Uterus (tissue), 4 donors: ENCODE results near the gene CCDC177. TPM values are rescaled to one million over a fixed set of nuclear protein-coding genes. Genes with fewer than 3 reads are reported as not detected.

Experiments used
- DNase-seq, 2 donors: peaks; one replicate each; pipeline ENCODE4 v3.0.0-alpha.2; 2019 to 2020
- H3K27ac ChIP-seq, 2 donors: fragments of 200-600 bp; sonication (generic); 1 replicate in 1 of 2; 2 replicates in 1 of 2; pipeline ENCODE4 v1.5.1; 2016 to 2018
- H3K27me3 ChIP-seq, 2 donors: fragments of 200-600 bp; sonication (generic); one replicate each; pipeline ENCODE4 v1.5.1; 2018 to 2019; ENCODE audit warnings: control low read depth in 1 of 2
- H3K36me3 ChIP-seq, 2 donors: fragments of 200-600 bp; sonication (generic); one replicate each; pipeline ENCODE4 v1.5.1; 2019; ENCODE audit warnings: control low read depth in 1 of 2
- H3K4me1 ChIP-seq, 2 donors: fragments of 200-600 bp; sonication (generic); one replicate each; pipeline ENCODE4 v1.5.1; 2018 to 2019; ENCODE audit warnings: control low read depth in 1 of 2
- H3K4me3 ChIP-seq, 2 donors: fragments of 200-600 bp; sonication (generic); 1 replicate in 1 of 2; 2 replicates in 1 of 2; pipeline ENCODE4 v1.5.1; 2018 to 2019; ENCODE audit warnings: mild to moderate bottlenecking in 1 of 2
- H3K9me3 ChIP-seq, 2 donors: fragments of 200-600 bp; sonication (generic); one replicate each; pipeline ENCODE4 v1.5.1; 2019; ENCODE audit warnings: control low read depth in 1 of 2
- CTCF ChIP-seq, 4 experiments: fragments of 200-600 bp in 2 of 4; fragments of 450-650 bp in 2 of 4; sonication (generic) in 2 of 4; IDR thresholded peaks; one replicate each; pipeline ENCODE4 v1.5.1; 2016 to 2019; ENCODE audit warnings: antibody characterized with exemption in 4 of 4, mild to moderate bottlenecking in 2 of 4, moderate library complexity in 1 of 4
- POLR2A ChIP-seq, 2 donors: fragments of 450-650 bp; IDR thresholded peaks; one replicate each; pipeline ENCODE4 v1.6.1; 2016; ENCODE audit warnings: antibody characterized with exemption in 2 of 2, mild to moderate bottlenecking in 1 of 2, moderate library complexity in 1 of 2
- intact Hi-C: fragments of 100-400 bp; cut with DNase I; formaldehyde crosslinking; loops from one replicate; pipeline ENCODE4 v1.15.1; 2023; ENCODE audit warnings: low total_unique reads
- total RNA-seq, 4 donors: library from RNA; depleted of rRNA in 3 of 4; stranded (reverse); fragments of >200 nt in 3 of 4; gene quantifications; one replicate each; pipeline versions ENCODE4 v1.1.0 to v1.2.4, GENCODE V29; 2014 to 2023
- donor health status: DM: yes; HTN: yes; CAD: no.

The CCDC177 gene
- total RNA-seq, 4 donors from 2014 or later = not detected

- no peak for DNase-seq
- intact Hi-C loops = no loop called here
- Histone ChIP-seq H3K4me3 (no peak overlapping the region), H3K27me3 (no peaks in the 10 kb centered on the region), H3K4me1 (peaks cover 14 to 21% of the 10 kb centered on the region in 2 donors), H3K27ac (peak overlapping the region; percentile 1 to 84), H3K9me3 (no peaks in the 10 kb centered on the region), H3K36me3 (no peaks in the 10 kb centered on the region)
- TF ChIP-seq POLR2A (IDR thresholded peaks at IDR 0.05) = no peak
- no peak for TF ChIP-seq CTCF (IDR thresholded peaks at IDR 0.05)
These were observed 43.1 kb upstream of the CCDC177 start for GRCh38 chr14:69617796-69618195.

- intact Hi-C loops = no loop called here
- peak overlapping the region in 1 of 2 donors; percentile 22 for H3K4me3 ChIP-seq
- TF ChIP-seq POLR2A (IDR thresholded peaks at IDR 0.05) (no peak), CTCF (IDR thresholded peaks at IDR 0.05) (no peak)
These were observed 41.7 kb upstream of the CCDC177 start for GRCh38 chr14:69616408-69616773.

GRCh38 chr14:69615496-69616407 is 41.1 kb upstream of the CCDC177 start:
- Histone ChIP-seq H3K9me3 (no peaks in the 10 kb centered on the region), H3K27me3 (no peaks in the 10 kb centered on the region), H3K4me1 (peaks cover 14 to 21% of the 10 kb centered on the region in 2 donors), H3K4me3 (peak overlapping the region in 1 of 2 donors; percentile 22), H3K36me3 (no peaks in the 10 kb centered on the region), H3K27ac (peak overlapping the region; percentile 84)
- TF ChIP-seq CTCF (IDR thresholded peaks at IDR 0.05) (peak in 3 of 4 experiments; percentile 3 to 15 (median 11)), POLR2A (IDR thresholded peaks at IDR 0.05) (peak; percentile 21 to 42)
- intact Hi-C loops = no loop called here
- DNase-seq = peak; percentile 63 to 84

More at GRCh38 chr14:69616408-69616773, 41.7 kb upstream of the CCDC177 start:
- no peaks in the 10 kb centered on the region for H3K9me3 ChIP-seq
- H3K27me3 ChIP-seq = no peaks in the 10 kb centered on the region
- peak overlapping the region; percentile 84 for H3K27ac ChIP-seq
- DNase-seq = no peak
- peaks cover 14 to 21% of the 10 kb centered on the region in 2 donors for H3K4me1 ChIP-seq
- no peaks in the 10 kb centered on the region for H3K36me3 ChIP-seq

GRCh38 chr14:69615121-69615495 is 40.4 kb upstream of the CCDC177 start:
- no peaks in the 10 kb centered on the region for H3K36me3 ChIP-seq
- no peaks in the 10 kb centered on the region for H3K27me3 ChIP-seq
- no peak for TF ChIP-seq CTCF (IDR thresholded peaks at IDR 0.05)
- no peak for DNase-seq
- H3K27ac ChIP-seq = peak overlapping the region; percentile 84
- no peaks in the 10 kb centered on the region for H3K9me3 ChIP-seq
- H3K4me1 ChIP-seq = peaks cover 14 to 21% of the 10 kb centered on the region in 2 donors
- peak overlapping the region in 1 of 2 donors; percentile 22 for H3K4me3 ChIP-seq
- intact Hi-C loops = no loop called here

GRCh38 chr14:69614592-69614991 is 39.9 kb upstream of the CCDC177 start:
- DNase-seq = no peak
- intact Hi-C loops = no loop called here
- TF ChIP-seq CTCF (IDR thresholded peaks at IDR 0.05) = no peak
- no peak for TF ChIP-seq POLR2A (IDR thresholded peaks at IDR 0.05)
- H3K27me3 ChIP-seq = no peaks in the 10 kb centered on the region
- peak overlapping the region; percentile 84 for H3K27ac ChIP-seq
- no peaks in the 10 kb centered on the region for H3K36me3 ChIP-seq
- no peak overlapping the region for H3K4me3 ChIP-seq
- peaks cover 14 to 21% of the 10 kb centered on the region in 2 donors for H3K4me1 ChIP-seq
- no peaks in the 10 kb centered on the region for H3K9me3 ChIP-seq
